WERI-Rb-1 (cell line): ENCODE measurements around the gene LPCAT4.
"Not testable (repeated sequence)": the region's sequence is repeated elsewhere in the genome, so short reads cannot be mapped to it uniquely, and the experiment has no call there.

ENCODE experiments used
- DNase-seq: peaks from one replicate; pipeline ENCODE4 v3.0.0-alpha.2; 2020
- H3K27ac ChIP-seq: fragments of 250-450 bp; sonication (Bioruptor Pico); 2 replicates; pipeline ENCODE4 v1.5.1; 2020; ENCODE audit warnings: mild to moderate bottlenecking, moderate library complexity
- H3K27me3 ChIP-seq: fragments of 250-450 bp; sonication (Bioruptor Pico); 2 replicates; pipeline ENCODE4 v1.5.1; 2021; ENCODE audit warnings: mild to moderate bottlenecking, low read depth, moderate library complexity; ENCODE audit not compliant: insufficient read depth, severe bottlenecking
- H3K36me3 ChIP-seq: fragments of 250-450 bp; sonication (Bioruptor Pico); 2 replicates; pipeline ENCODE4 v1.5.1; 2020; ENCODE audit warnings: mild to moderate bottlenecking, moderate library complexity
- H3K4me3 ChIP-seq: 2 replicates; pipeline ENCODE4 v1.5.1; 2011; ENCODE audit warnings: low read depth, mild to moderate bottlenecking, control low read depth, low read length
- H3K9me3 ChIP-seq: fragments of 250-450 bp; sonication (Bioruptor Pico); 2 replicates; pipeline ENCODE4 v1.5.1; 2021; ENCODE audit warnings: mild to moderate bottlenecking, moderate library complexity; ENCODE audit not compliant: severe bottlenecking
- TF ChIP-seq, protein P1 (sequence below): IDR thresholded peaks from 2 replicates; pipeline ENCODE4 v1.5.1; 2011; ENCODE audit warnings: low read depth, mild to moderate bottlenecking, control low read depth, inconsistent platforms, low read length

Gene LPCAT4

DNA sequence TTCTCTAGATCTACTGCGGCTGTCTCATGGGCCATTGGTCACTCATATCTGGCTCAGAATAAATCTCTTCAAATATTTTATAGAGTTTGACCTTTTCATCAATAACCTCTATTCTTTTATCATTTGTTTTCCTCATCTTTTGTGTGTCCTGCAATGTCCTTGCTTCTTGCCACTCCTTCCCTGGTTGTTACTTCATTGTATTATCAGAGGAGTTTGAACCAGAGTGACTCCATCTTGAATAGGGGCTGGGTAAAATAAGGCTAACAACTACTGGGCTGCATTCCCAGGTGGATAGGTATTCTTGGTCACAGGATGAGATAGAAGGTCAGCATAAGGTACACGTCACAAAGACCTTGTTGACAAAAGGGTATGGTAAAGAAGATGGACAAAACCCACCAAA lies 9.9 kb upstream of the LPCAT4 start:
- no peak for DNase-seq
- Histone ChIP-seq H3K27ac (no peak overlapping the region), H3K4me3 (no peak overlapping the region), H3K9me3 (no peaks in the 10 kb centered on the region), H3K36me3 (no peaks in the 10 kb centered on the region), H3K27me3 (no peaks in the 10 kb centered on the region)
- TF ChIP-seq, protein P1, sequence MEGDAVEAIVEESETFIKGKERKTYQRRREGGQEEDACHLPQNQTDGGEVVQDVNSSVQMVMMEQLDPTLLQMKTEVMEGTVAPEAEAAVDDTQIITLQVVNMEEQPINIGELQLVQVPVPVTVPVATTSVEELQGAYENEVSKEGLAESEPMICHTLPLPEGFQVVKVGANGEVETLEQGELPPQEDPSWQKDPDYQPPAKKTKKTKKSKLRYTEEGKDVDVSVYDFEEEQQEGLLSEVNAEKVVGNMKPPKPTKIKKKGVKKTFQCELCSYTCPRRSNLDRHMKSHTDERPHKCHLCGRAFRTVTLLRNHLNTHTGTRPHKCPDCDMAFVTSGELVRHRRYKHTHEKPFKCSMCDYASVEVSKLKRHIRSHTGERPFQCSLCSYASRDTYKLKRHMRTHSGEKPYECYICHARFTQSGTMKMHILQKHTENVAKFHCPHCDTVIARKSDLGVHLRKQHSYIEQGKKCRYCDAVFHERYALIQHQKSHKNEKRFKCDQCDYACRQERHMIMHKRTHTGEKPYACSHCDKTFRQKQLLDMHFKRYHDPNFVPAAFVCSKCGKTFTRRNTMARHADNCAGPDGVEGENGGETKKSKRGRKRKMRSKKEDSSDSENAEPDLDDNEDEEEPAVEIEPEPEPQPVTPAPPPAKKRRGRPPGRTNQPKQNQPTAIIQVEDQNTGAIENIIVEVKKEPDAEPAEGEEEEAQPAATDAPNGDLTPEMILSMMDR, result no peak

DNA sequence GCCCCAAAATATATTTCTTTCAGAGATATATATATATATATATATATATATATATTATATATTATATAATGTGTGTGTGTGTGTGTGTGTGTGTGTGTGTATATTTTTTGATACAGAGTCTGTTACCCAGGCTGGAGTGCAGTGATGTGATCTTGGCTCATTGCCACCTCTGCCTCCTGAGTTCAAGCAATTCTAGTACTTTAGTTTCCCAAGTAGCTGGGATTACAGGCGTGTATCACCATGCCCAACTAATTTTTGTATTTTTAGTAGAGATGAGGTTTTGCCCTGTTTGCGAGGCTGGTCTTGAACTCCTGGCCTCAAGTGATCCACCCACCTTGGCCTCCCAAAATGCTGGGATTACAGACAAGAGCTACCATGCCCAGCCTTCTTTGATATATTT lies 8.5 kb upstream of the LPCAT4 start:
- H3K4me3 ChIP-seq, DNase-seq, H3K27me3 ChIP-seq, H3K36me3 ChIP-seq, H3K27ac ChIP-seq, H3K9me3 ChIP-seq: not testable (repeated sequence)

DNA sequence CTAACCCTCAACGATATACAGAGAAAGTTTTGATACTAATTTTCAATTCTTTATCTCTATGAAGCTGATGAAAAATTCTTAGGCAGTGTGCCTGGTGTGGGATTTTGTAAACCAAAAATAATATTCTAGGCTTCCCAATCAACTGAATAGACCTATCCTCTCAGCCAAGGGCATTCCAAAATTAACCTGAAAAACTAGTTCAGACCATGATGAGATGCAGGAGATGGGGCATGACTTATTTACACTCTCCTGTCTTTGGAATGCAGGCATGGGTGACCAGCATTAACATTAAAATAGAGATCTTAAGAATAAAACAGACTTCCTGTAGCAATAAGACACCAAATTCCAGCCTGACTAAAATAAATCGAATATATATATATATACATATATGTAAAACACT lies 7.8 kb upstream of the LPCAT4 start:
- no peak for DNase-seq
- H3K27ac ChIP-seq, result no peak overlapping the region
- H3K4me3 ChIP-seq, result no peak overlapping the region
- no peaks in the 10 kb centered on the region for H3K36me3 ChIP-seq
- no peaks in the 10 kb centered on the region for H3K27me3 ChIP-seq
- TF ChIP-seq, protein P1, result no peak
- H3K9me3 ChIP-seq, result no peaks in the 10 kb centered on the region

DNA sequence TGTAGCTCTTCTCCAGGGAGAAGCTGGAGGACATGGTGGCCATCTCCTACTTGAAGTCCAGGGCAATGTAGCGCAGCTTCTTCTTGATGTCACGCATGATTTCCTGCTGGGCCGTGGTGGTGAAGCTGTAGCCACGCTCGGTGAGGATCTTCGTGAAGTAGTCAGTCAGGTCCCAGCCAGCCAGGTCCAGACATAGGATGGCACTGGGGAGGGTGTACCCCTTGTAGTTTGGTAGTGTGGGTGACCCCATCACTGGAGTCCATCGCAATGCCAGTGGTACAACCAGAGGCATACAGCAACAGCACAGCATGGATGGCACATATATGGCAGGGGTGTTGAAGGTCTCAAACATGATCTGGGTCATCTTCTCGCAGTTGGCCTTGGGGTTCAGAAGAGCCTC lies 7.0 kb upstream of the LPCAT4 start:
- TF ChIP-seq, protein P1, result no peak
- H3K9me3 ChIP-seq, result no peaks in the 10 kb centered on the region
- H3K27me3 ChIP-seq, result no peaks in the 10 kb centered on the region
- no peak overlapping the region for H3K27ac ChIP-seq
- DNase-seq, result no peak
- H3K36me3 ChIP-seq, result no peaks in the 10 kb centered on the region
- H3K4me3 ChIP-seq, result no peak overlapping the region

DNA sequence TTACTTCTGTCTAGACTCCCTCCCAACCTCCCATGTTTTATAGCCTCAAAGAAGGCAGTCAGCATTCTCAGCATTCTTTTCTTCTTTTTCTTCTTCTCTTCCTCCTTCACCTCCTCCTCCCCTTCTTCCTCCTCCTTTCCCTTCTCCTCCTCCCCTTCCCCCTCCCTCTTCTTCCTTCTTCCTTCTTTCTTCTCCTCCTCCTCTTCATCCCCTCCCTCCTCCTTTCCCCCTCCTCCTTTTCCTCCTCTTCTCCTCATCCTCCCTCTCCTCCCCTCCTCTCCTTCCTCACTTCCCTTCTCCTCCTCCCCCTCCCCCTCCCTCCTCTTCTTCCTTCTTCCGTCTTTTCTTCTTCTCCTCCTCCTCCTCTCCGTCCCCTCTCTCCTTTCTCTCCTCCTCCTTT lies 3.6 kb upstream of the LPCAT4 start:
- DNase-seq, result no peak
- Histone ChIP-seq H3K36me3 (no peaks in the 10 kb centered on the region), H3K27me3 (no peaks in the 10 kb centered on the region), H3K27ac (no peak overlapping the region), H3K4me3 (no peak overlapping the region), H3K9me3 (no peaks in the 10 kb centered on the region)
- TF ChIP-seq, protein P1, result no peak

DNA sequence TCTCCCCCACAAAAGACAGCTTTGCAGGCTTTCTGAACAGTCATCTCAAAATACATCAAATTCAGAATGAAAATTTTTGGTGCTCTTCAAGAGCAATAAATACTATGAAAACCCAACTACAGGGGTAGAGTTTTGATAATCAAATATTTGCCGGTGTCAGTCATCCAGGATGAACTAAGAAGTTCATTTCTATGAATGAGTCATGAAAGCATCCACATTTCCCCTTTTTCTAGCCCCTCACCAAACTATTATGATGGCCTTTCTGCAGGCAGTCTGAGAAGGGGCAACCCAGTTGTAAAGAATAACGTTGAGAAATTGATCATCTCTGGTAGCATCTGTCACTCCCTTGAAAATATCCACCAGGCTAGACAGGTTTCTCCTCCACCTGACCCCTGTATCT lies 3.1 kb upstream of the LPCAT4 start:
- TF ChIP-seq, protein P1, result no peak
- Histone ChIP-seq H3K4me3 (no peak overlapping the region), H3K36me3 (no peaks in the 10 kb centered on the region), H3K27ac (no peak overlapping the region), H3K9me3 (no peaks in the 10 kb centered on the region), H3K27me3 (no peaks in the 10 kb centered on the region)
- no peak for DNase-seq
